GM19452 (cell line): ENCODE measurements around the gene ADAMTS17.

Experiments
- ATAC-seq: cut with Tn5 transposase; IDR thresholded peaks from one replicate; pipeline ENCODE4 v1.9.1; 2021; ENCODE audit not compliant: unreplicated experiment

Gene ADAMTS17

GRCh38 chr15:100278596-100279380, 63.0 kb downstream of the ADAMTS17 start:
- ATAC-seq = no peak

DNA sequence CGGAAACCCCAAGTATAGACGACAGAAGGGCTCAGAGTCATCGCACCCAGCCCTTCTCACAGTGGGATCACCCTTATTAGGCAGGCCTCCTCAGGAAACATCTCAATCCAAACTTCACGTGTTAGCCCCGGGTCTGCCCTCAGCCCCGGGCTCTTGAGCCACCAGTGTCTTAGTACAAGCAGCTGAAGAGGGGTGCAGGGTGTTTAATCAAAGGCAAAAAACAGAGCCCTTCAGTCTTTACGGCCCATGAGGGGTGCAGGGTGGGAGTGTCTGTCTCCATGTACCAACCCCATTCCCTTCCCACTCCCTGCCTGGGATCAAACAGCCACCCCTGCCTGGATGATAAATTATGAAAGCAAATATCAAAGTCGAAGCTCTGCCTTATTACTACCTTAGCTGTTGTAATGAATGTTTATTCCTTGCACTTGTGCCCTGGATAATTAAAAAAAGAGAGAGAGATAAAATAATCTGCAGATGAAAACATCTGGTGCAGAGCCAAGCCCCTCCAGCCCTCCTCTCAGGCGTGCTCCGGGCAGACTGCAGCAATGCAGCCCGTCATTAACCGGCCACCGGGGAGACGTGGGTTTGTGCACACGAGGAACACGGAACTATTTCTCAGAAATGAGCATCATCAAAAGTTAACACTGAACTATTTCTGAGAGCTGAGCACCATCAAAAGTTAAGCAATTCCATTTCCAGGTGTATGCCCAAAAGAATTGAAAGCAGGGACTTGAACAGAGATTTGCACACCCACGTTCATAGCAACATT, 64.5 kb downstream of the ADAMTS17 start:
- ATAC-seq = no peak

DNA sequence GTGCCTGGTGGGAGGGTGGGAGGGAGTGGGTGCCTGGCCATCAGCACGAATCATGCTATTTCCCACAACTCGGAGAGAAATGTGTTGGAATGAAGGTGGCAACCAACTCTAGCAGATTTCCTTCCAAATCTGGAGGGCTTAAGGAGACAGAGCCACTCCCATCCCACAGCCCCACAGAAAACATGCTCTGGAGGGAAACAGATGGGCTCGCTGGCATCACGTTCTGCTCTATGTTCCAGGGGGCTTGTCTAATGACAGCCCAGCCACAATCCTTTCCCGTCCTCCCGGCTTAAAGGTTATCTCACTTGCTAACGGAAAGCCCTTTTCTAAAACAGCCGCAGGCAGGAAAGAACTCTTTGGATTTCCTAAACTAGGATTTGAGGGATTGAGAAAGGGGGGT, 65.3 kb downstream of the ADAMTS17 start:
- ATAC-seq = no peak

DNA sequence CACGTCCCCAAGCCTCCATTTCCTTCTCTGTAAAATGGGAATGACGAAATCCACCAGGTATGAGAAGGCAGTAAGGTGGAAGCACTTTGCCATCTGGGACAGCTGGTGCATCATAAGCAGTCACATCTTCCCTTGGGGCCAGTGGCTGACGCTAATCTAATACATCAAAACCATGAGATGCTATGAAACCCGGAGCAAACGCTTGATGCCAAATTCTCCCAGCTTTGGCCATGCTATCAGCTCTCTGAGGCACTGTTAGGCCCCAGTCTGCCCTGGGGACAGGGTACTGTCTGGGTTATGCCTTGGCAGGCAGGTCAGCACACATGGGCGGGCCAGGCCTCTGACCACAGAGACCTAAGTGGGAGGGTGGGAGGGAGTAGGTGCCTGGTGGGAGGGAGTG, 66.1 kb downstream of the ADAMTS17 start:
- no peak for ATAC-seq

GRCh38 chr15:100269831-100270230, 71.9 kb downstream of the ADAMTS17 start:
- no peak for ATAC-seq

DNA sequence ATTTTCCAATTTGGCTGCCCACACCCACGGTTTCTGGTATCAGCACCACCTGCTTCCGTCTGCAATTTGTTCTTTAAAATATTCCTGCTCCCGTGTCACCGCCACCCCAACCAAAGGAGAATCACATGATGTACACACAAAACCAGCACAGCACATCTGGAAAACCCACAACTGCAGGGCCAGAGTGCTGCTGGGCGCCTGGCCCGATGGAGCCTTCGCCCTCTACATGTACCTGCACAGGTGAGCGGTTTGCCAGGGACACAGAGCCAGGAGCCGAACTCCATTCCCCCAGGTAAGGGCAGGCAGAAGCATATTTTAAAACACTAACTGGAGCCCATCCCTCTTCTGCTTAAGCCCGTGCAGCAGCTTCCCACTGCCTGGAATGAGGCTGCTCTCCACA, 75.6 kb downstream of the ADAMTS17 start:
- no peak for ATAC-seq

- no peak for ATAC-seq
These were observed 76.1 kb downstream of the ADAMTS17 start for GRCh38 chr15:100265641-100266035.

- ATAC-seq = no peak
These were observed 76.7 kb downstream of the ADAMTS17 start for GRCh38 chr15:100264994-100265640.

DNA sequence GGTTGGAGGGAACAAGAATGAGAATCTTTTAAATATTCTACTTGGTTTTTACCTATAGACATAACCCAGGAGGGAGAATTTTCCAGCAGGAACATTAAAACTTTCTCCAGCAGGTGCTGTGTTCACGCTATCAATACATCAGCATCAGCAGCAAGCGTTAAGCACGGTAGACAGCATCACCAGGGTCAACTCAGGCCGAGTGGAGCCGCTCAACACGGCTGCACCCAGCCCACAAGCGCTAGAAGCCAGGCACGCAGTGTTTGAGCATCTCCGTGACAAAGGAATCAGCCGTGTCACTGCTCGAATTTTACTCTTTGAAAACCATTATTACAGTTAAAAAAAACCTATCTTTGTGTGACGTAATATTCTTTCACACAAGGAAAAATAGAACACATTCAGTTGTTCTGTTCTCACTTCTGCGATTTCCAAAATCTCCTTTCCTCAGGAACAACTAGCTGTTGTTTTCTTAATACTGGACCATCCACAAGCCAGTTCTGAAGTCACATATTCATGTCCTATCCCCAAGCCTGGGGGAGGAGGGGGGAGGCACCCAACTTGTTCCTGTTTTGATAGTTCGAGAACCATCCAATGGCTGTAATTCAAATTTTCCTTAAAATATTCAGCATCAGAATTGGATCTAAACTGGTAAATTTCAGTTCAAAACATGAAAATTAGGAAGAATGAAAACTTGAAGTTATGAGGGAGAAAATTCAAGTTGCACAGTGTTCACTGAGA, 77.9 kb downstream of the ADAMTS17 start:
- no peak for ATAC-seq

DNA sequence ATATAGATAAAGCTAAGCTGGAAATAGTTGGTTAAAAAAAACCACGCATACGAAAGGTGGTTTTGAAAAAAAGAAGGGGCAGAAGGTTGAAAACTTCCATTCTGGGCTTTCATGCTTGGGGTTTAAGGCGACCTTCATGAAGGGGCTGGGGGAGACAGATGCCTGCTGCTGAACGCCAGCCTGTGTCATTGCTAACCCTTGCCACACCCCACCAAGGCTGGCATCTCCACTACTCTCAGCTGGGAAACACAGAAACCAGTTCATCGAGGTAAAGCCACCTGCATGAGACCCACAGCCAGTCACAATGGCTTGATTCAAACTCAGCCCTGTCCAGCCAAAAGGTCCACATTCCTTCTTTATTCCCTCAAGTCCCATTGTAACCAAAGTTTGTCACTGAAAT, 78.7 kb downstream of the ADAMTS17 start:
- ATAC-seq = no peak

DNA sequence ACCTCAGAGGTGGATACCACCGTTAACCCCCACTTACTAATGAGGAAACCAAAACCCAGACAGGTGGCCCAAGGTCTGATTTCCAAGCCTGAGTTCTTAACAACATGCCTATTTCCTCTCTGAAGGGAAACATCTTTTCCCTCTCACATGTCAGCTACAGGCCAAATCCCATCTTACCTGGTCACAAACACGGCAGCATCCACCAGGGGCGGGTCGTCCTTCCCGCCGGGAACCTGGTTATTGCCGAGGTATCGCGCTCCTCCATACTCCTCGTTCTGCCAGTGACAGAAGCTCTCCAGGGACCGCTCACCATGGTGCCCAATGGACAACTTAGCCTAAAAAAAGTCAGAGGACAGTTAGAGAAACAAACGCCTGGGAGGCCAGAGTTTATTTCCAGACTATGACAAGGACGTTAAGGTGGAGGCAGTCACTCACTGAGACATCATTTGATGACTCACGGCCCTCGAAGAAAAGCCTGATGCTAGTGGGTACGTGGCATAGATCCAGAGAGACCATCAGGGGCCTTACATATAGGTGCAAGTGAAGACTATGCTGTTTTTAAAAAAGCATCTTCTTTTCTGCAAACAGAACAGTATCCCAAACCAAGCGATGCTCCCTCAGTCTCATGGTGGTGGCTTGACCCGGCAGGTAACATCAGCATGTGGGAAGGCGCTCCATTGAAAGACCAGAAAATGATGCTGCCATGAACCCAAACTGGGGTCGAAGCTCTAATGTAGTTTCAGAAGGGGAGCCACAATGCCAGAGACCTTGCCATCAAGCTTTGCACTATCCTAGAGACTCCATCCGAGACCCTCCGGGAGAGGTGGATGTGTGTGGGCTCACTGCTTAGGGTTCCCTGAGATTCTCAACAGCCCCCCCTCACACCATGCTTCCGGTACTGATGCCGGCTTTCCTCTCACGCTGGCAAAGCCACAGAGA, 80.2 kb downstream of the ADAMTS17 start:
- ATAC-seq = no peak

- ATAC-seq = no peak
These were observed 82.5 kb downstream of the ADAMTS17 start for GRCh38 chr15:100259266-100259665.

DNA sequence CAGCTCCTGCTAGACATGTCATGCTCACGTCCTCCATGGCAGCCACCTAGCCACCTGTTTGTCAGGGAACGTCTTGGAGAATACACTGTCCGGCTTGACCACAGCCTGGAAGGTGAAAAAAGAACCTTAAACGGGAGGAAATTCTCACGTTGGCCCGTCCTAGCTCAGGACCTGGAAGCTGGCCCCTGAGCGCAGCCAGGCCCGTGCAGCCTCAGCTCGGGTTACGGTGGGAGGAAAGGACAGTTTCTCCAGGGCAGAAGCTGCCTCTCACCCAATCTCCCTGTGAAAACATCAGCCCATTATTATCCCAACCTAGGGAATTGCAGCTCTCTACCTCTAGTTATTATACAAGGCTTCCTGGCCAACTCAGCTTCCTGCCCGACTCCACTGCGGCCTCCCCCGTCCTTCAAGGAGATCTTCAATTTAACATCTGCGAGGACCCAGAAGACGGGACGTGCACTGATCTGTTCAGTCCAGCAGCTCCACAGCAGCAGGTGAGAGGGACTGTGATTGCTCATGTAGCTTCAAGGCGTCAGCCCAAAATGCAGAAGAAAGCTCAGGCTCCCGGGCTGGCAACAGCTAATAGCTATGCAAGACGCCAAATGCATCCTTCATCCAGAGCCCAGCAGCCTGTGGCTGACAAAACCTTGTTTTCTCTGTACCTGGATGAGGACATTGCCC, 84.7 kb downstream of the ADAMTS17 start:
- ATAC-seq = no peak

GRCh38 chr15:100256101-100256969, 85.4 kb downstream of the ADAMTS17 start:
- ATAC-seq = no peak

GRCh38 chr15:100255644-100256043, 86.1 kb downstream of the ADAMTS17 start:
- ATAC-seq = no peak

DNA sequence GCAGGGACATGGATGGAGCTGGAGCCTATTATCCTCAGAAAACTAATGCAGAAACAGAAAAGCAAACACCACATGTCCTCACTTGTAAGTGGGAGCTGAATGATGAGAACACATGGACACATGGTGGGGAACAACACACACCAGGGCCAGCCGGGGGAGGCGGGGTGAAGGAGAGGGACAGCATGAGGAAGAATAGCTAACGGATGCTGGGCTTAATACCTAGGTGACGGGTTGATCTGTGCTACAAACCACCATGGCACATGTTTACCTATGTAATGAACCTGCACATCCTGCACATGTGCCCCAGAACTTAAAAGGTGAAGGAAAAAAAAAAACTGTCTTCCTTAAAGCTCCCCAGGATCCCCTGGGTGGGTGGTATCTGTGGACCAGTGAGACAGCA, 87.1 kb downstream of the ADAMTS17 start:
- ATAC-seq = no peak

DNA sequence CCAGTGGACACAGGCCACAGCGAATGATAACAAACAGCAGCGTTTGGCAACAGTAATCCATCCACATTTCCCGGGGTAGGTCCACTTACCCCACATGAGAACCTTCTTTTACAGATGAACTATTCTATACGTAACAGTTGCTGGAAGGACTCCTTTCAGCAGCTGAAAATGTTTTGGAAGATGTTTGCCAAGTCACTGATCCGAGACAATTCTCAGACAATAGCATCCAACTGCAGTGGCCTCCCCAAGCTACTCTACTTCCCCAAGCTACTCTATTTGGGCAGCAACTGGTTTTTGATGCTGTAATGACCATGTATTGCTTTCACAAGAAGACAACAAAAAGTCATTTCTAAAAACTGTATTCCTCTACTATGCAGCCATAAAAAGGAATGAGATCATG, 87.5 kb downstream of the ADAMTS17 start:
- no peak for ATAC-seq

GRCh38 chr15:100253640-100254039, 88.1 kb downstream of the ADAMTS17 start:
- ATAC-seq = no peak
